ENCODE measurements around the gene IMPACT. TPM values are rescaled to one million over a fixed set of nuclear protein-coding genes. Genes with fewer than 3 reads are reported as not detected.

IMPACT gene
- total RNA-seq, 2 donors from 2014 or later = 19.0 to 27.6 TPM

GRCh38 chr18:24402209-24402785 is 24.2 kb upstream of the IMPACT start:
- peaks cover 44% of the 10 kb centered on the region for H3K27me3 Mint-ChIP-seq (ENCODE audit: low read depth)
- H3K36me3 Mint-ChIP-seq (ENCODE audit: insufficient read depth in 2 of 2) = no peaks in the 10 kb centered on the region
- H3K27ac Mint-ChIP-seq = no peak overlapping the region
- H3K9me3 Mint-ChIP-seq = peaks cover 0 to 2% of the 10 kb centered on the region in 2 donors
- ATAC-seq (replicated peaks in 1 of 2) = no peak
- peak in 1 of 2 donors; percentile 12 for DNase-seq
- peaks cover 17% of the 10 kb centered on the region for H3K4me1 Mint-ChIP-seq (ENCODE audit: low read depth)
- no peak overlapping the region for H3K4me3 Mint-ChIP-seq

GRCh38 chr18:24403076-24403475 is 23.4 kb upstream of the IMPACT start:
- Mint-ChIP-seq H3K36me3 (ENCODE audit: insufficient read depth in 2 of 2) (no peaks in the 10 kb centered on the region), H3K4me3 (no peak overlapping the region), H3K27ac (no peak overlapping the region), H3K27me3 (ENCODE audit: low read depth) (peaks cover 52% of the 10 kb centered on the region), H3K4me1 (ENCODE audit: low read depth) (peaks cover 14% of the 10 kb centered on the region), H3K9me3 (peaks cover 0 to 2% of the 10 kb centered on the region in 2 donors)
- DNase-seq = no peak
- ATAC-seq (replicated peaks in 1 of 2) = no peak

- DNase-seq (no peak), ATAC-seq (replicated peaks in 1 of 2) (no peak)
- Mint-ChIP-seq H3K27me3 (ENCODE audit: low read depth) (peaks cover 65% of the 10 kb centered on the region), H3K4me3 (no peak overlapping the region), H3K9me3 (peaks cover 0 to 2% of the 10 kb centered on the region in 2 donors), H3K4me1 (ENCODE audit: low read depth) (peaks cover 10% of the 10 kb centered on the region), H3K36me3 (ENCODE audit: insufficient read depth in 2 of 2) (peaks cover 0 to 2% of the 10 kb centered on the region in 2 donors), H3K27ac (no peak overlapping the region)
Measured at GRCh38 chr18:24404591-24404990, 21.9 kb upstream of the IMPACT start.

GRCh38 chr18:24408496-24408895 is 18.0 kb upstream of the IMPACT start:
- H3K27ac Mint-ChIP-seq = no peak overlapping the region
- H3K4me1 Mint-ChIP-seq (ENCODE audit: low read depth) = peaks cover 17% of the 10 kb centered on the region
- peaks cover 63% of the 10 kb centered on the region for H3K27me3 Mint-ChIP-seq (ENCODE audit: low read depth)
- no peak for DNase-seq
- ATAC-seq (replicated peaks in 1 of 2) = no peak
- peaks cover 13% of the 10 kb centered on the region in 2 donors for H3K36me3 Mint-ChIP-seq (ENCODE audit: insufficient read depth in 2 of 2)
- H3K9me3 Mint-ChIP-seq = peaks cover 5 to 8% of the 10 kb centered on the region in 2 donors
- H3K4me3 Mint-ChIP-seq = no peak overlapping the region

GRCh38 chr18:24413148-24413547 is 13.3 kb upstream of the IMPACT start:
- Mint-ChIP-seq H3K27me3 (ENCODE audit: low read depth) (peaks cover 46% of the 10 kb centered on the region), H3K36me3 (ENCODE audit: insufficient read depth in 2 of 2) (peaks cover 13% of the 10 kb centered on the region in 2 donors), H3K9me3 (peaks cover 5 to 6% of the 10 kb centered on the region in 2 donors), H3K27ac (no peak overlapping the region), H3K4me3 (no peak overlapping the region), H3K4me1 (ENCODE audit: low read depth) (peaks cover 36% of the 10 kb centered on the region)
- DNase-seq (no peak), ATAC-seq (replicated peaks in 1 of 2) (no peak)

GRCh38 chr18:24414349-24415003 is 12.0 kb upstream of the IMPACT start:
- peak; percentile 88 to 90 for ATAC-seq (replicated peaks in 1 of 2)
- H3K27ac Mint-ChIP-seq = no peak overlapping the region
- no peak overlapping the region for H3K4me3 Mint-ChIP-seq
- H3K36me3 Mint-ChIP-seq (ENCODE audit: insufficient read depth in 2 of 2) = peaks cover 11 to 13% of the 10 kb centered on the region in 2 donors
- H3K9me3 Mint-ChIP-seq = peaks cover 5 to 6% of the 10 kb centered on the region in 2 donors
- peaks cover 46% of the 10 kb centered on the region for H3K27me3 Mint-ChIP-seq (ENCODE audit: low read depth)
- peaks cover 36% of the 10 kb centered on the region for H3K4me1 Mint-ChIP-seq (ENCODE audit: low read depth)
- DNase-seq = peak; percentile 31 to 55

GRCh38 chr18:24417480-24417879 is 9.0 kb upstream of the IMPACT start:
- Mint-ChIP-seq H3K9me3 (peaks cover 5 to 6% of the 10 kb centered on the region in 2 donors), H3K27ac (no peak overlapping the region), H3K4me1 (ENCODE audit: low read depth) (peaks cover 30% of the 10 kb centered on the region), H3K4me3 (no peak overlapping the region), H3K27me3 (ENCODE audit: low read depth) (peaks cover 65% of the 10 kb centered on the region), H3K36me3 (ENCODE audit: insufficient read depth in 2 of 2) (peaks cover 7 to 9% of the 10 kb centered on the region in 2 donors)
- no peak for ATAC-seq (replicated peaks in 1 of 2)
- no peak for DNase-seq

- Mint-ChIP-seq H3K36me3 (ENCODE audit: insufficient read depth in 2 of 2) (peaks cover 0 to 2% of the 10 kb centered on the region in 2 donors), H3K27me3 (ENCODE audit: low read depth) (peaks cover 79% of the 10 kb centered on the region), H3K27ac (no peak overlapping the region), H3K9me3 (peaks cover 0 to under 1% of the 10 kb centered on the region in 2 donors), H3K4me3 (no peak overlapping the region), H3K4me1 (ENCODE audit: low read depth) (peaks cover 9% of the 10 kb centered on the region)
- DNase-seq (no peak), ATAC-seq (replicated peaks in 1 of 2) (no peak)
Measured at GRCh38 chr18:24420551-24420950, 5.9 kb upstream of the IMPACT start.

- Mint-ChIP-seq H3K36me3 (ENCODE audit: insufficient read depth in 2 of 2) (peaks cover 5 to 9% of the 10 kb centered on the region in 2 donors), H3K4me3 (no peak overlapping the region), H3K9me3 (peaks cover 2 to 3% of the 10 kb centered on the region in 2 donors), H3K27me3 (ENCODE audit: low read depth) (peaks cover 68% of the 10 kb centered on the region), H3K27ac (no peak overlapping the region), H3K4me1 (ENCODE audit: low read depth) (peaks cover 11% of the 10 kb centered on the region)
- DNase-seq (no peak), ATAC-seq (replicated peaks in 1 of 2) (no peak)
Measured at GRCh38 chr18:24421831-24422230, 4.6 kb upstream of the IMPACT start.

GRCh38 chr18:24426073-24426397 is 435 bp upstream of the IMPACT start:
- ATAC-seq (replicated peaks in 1 of 2) = no peak
- peaks cover 25% of the 10 kb centered on the region for H3K4me1 Mint-ChIP-seq (ENCODE audit: low read depth)

GRCh38 chr18:24427484-24427883 is 1.0 kb downstream of the IMPACT start:
- peaks cover 25% of the 10 kb centered on the region for H3K4me1 Mint-ChIP-seq (ENCODE audit: low read depth)
- H3K27me3 Mint-ChIP-seq (ENCODE audit: low read depth) = peaks cover 16% of the 10 kb centered on the region
- H3K9me3 Mint-ChIP-seq = peaks cover 2 to 3% of the 10 kb centered on the region in 2 donors
- peak overlapping the region; percentile 90 to 95 for H3K4me3 Mint-ChIP-seq
- peaks cover 7 to 9% of the 10 kb centered on the region in 2 donors for H3K36me3 Mint-ChIP-seq (ENCODE audit: insufficient read depth in 2 of 2)
- DNase-seq (no peak), ATAC-seq (replicated peaks in 1 of 2) (no peak)
- H3K27ac Mint-ChIP-seq = no peak overlapping the region

More at GRCh38 chr18:24426073-24426397, 435 bp upstream of the IMPACT start:
- peak overlapping the region; percentile 86 to 90 for H3K4me3 Mint-ChIP-seq
- H3K27me3 Mint-ChIP-seq (ENCODE audit: low read depth) = peaks cover 31% of the 10 kb centered on the region
- H3K36me3 Mint-ChIP-seq (ENCODE audit: insufficient read depth in 2 of 2) = peaks cover 7 to 9% of the 10 kb centered on the region in 2 donors
- peak overlapping the region; percentile 81 for H3K27ac Mint-ChIP-seq
- DNase-seq = no peak
- H3K9me3 Mint-ChIP-seq = peaks cover 2 to 3% of the 10 kb centered on the region in 2 donors

GRCh38 chr18:24428709-24429108 is 2.2 kb downstream of the IMPACT start:
- H3K4me3 Mint-ChIP-seq = no peak overlapping the region
- ATAC-seq (replicated peaks in 1 of 2) (no peak), DNase-seq (no peak)
- peaks cover 2 to 3% of the 10 kb centered on the region in 2 donors for H3K9me3 Mint-ChIP-seq
- H3K36me3 Mint-ChIP-seq (ENCODE audit: insufficient read depth in 2 of 2) = peaks cover 7 to 9% of the 10 kb centered on the region in 2 donors
- H3K27ac Mint-ChIP-seq = no peak overlapping the region
- H3K4me1 Mint-ChIP-seq (ENCODE audit: low read depth) = peaks cover 25% of the 10 kb centered on the region
- H3K27me3 Mint-ChIP-seq (ENCODE audit: low read depth) = peaks cover 9% of the 10 kb centered on the region

- DNase-seq (no peak), ATAC-seq (replicated peaks in 1 of 2) (no peak)
- Mint-ChIP-seq H3K36me3 (ENCODE audit: insufficient read depth in 2 of 2) (peaks cover 7 to 9% of the 10 kb centered on the region in 2 donors), H3K4me3 (no peak overlapping the region), H3K9me3 (peaks cover 2 to 3% of the 10 kb centered on the region in 2 donors), H3K4me1 (ENCODE audit: low read depth) (peaks cover 25% of the 10 kb centered on the region), H3K27me3 (ENCODE audit: low read depth) (peaks cover 7% of the 10 kb centered on the region), H3K27ac (no peak overlapping the region)
Measured at GRCh38 chr18:24429188-24429587, 2.7 kb downstream of the IMPACT start.

All from activated T-cell treated with anti-CD3 and anti-CD28 coated beads, Interleukin-2, amount 50 U/mL, for 72 hours (primary cell).